Esophagus muscularis mucosa (tissue), 4 donors: ENCODE measurements around the gene TAC4. TPM values are rescaled to one million over a fixed set of nuclear protein-coding genes. Genes with fewer than 3 reads are reported as not detected.

ENCODE experiments used
- DNase-seq: peaks from one replicate; pipeline ENCODE4 v3.0.0-alpha.2; 2017; ENCODE audit errors: extremely low spot score
- H3K27ac ChIP-seq, 4 donors: fragments of 200-600 bp; sonication (generic); replicated peaks in 1 of 4; 1 replicate in 3 of 4; 2 replicates in 1 of 4; pipeline ENCODE4 v1.5.1; 2016 to 2019; ENCODE audit warnings: mild to moderate bottlenecking in 1 of 4
- H3K27me3 ChIP-seq, 4 donors: fragments of 200-600 bp; sonication (generic); one replicate each; pipeline versions ENCODE4 v1.5.1 to v1.6.0; 2016 to 2019
- H3K36me3 ChIP-seq, 4 donors: fragments of 200-600 bp; sonication (generic); one replicate each; pipeline ENCODE4 v1.5.1; 2016 to 2019
- H3K4me1 ChIP-seq, 4 donors: fragments of 200-600 bp; sonication (generic); one replicate each; pipeline ENCODE4 v1.5.1; 2016 to 2019
- H3K4me3 ChIP-seq, 4 donors: fragments of 200-600 bp; sonication (generic); 1 replicate in 2 of 4; 2 replicates in 2 of 4; pipeline ENCODE4 v1.5.1; 2016 to 2019; ENCODE audit warnings: mild to moderate bottlenecking in 4 of 4, moderate library complexity in 1 of 4
- H3K9me3 ChIP-seq, 4 donors: fragments of 200-600 bp; sonication (generic); 1 replicate in 3 of 4; 2 replicates in 1 of 4; pipeline ENCODE4 v1.5.1; 2016 to 2019
- EP300 ChIP-seq: sonication (generic); formaldehyde crosslinking; IDR thresholded peaks from one replicate; pipeline ENCODE4 v1.6.1; 2017; ENCODE audit warnings: antibody characterized with exemption
- POLR2A ChIP-seq: fragments of 450-650 bp; IDR thresholded peaks from one replicate; pipeline ENCODE4 v1.6.1; 2017; ENCODE audit warnings: antibody characterized with exemption, moderate library complexity, mild to moderate bottlenecking, low read depth
- POLR2AphosphoS5 ChIP-seq, 2 donors: sonication (generic); formaldehyde crosslinking; IDR thresholded peaks; one replicate each; pipeline ENCODE4 v1.6.1; 2017; ENCODE audit warnings: antibody characterized with exemption in 2 of 2
- WGBS: methylation state at CpG from one replicate; pipeline ENCODE4 v1.1.5; 2018; 5-methylcytosine and 5-hydroxymethylcytosine counted together
- intact Hi-C: fragments of 100-400 bp; cut with DNase I; formaldehyde crosslinking; loops from one replicate; pipeline ENCODE4 v1.15.1; 2023
- total RNA-seq, 4 donors: library from RNA; depleted of rRNA; stranded (reverse); fragments of >200 nt; gene quantifications; one replicate each; pipeline versions ENCODE4 v1.1.0 to v1.2.1, GENCODE V29; 2016
- TF ChIP-seq, protein P1 (sequence below), 3 experiments: fragments of 200-600 bp in 2 of 3; fragments of 450-650 bp in 1 of 3; sonication (generic) in 2 of 3; IDR thresholded peaks; one replicate each; pipeline ENCODE4 v1.5.1; 2017 to 2019; ENCODE audit warnings: antibody characterized with exemption in 3 of 3, mild to moderate bottlenecking in 2 of 3, moderate library complexity in 1 of 3

Gene TAC4
- total RNA-seq, 4 donors from 2014 or later = not detected

DNA sequence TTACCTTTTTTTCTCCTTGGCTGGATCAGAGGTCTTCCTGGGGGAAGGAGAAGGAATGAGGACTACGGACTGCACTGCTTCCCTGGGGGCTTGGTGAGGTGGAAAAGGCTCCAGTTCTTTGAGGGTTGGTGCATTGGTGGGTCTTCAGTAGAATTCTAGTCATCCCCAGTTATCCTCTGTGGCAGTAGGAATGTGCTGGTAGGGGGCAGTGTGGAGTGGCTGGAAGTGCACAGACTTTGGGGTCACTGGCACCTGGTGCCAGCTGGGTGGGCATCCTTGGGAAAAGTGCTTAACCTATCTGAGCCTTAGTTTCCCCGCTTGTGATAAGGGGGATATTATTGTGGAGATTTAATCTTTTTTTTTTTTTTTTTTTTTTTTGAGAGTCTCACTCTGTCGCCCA lies 6.3 kb downstream of the TAC4 start:
- Histone ChIP-seq H3K9me3 (no peaks in the 10 kb centered on the region), H3K36me3 (peaks cover 0 to 24% (median 9%) of the 10 kb centered on the region in 4 donors), H3K27me3 (no peaks in the 10 kb centered on the region), H3K27ac (no peak overlapping the region), H3K4me3 (no peak overlapping the region), H3K4me1 (peaks cover 24 to 62% (median 41%) of the 10 kb centered on the region in 4 donors)
- TF ChIP-seq EP300 (no peak), POLR2AphosphoS5 (IDR thresholded peaks at IDR 0.05) (no peak), POLR2A (no peak)
- TF ChIP-seq, protein P1, sequence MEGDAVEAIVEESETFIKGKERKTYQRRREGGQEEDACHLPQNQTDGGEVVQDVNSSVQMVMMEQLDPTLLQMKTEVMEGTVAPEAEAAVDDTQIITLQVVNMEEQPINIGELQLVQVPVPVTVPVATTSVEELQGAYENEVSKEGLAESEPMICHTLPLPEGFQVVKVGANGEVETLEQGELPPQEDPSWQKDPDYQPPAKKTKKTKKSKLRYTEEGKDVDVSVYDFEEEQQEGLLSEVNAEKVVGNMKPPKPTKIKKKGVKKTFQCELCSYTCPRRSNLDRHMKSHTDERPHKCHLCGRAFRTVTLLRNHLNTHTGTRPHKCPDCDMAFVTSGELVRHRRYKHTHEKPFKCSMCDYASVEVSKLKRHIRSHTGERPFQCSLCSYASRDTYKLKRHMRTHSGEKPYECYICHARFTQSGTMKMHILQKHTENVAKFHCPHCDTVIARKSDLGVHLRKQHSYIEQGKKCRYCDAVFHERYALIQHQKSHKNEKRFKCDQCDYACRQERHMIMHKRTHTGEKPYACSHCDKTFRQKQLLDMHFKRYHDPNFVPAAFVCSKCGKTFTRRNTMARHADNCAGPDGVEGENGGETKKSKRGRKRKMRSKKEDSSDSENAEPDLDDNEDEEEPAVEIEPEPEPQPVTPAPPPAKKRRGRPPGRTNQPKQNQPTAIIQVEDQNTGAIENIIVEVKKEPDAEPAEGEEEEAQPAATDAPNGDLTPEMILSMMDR (IDR thresholded peaks at IDR 0.05) = no peak
- 96% methylated on average over 3 of the region's 3 CpGs for WGBS
- intact Hi-C loops = no loop called here
- DNase-seq = no peak

DNA sequence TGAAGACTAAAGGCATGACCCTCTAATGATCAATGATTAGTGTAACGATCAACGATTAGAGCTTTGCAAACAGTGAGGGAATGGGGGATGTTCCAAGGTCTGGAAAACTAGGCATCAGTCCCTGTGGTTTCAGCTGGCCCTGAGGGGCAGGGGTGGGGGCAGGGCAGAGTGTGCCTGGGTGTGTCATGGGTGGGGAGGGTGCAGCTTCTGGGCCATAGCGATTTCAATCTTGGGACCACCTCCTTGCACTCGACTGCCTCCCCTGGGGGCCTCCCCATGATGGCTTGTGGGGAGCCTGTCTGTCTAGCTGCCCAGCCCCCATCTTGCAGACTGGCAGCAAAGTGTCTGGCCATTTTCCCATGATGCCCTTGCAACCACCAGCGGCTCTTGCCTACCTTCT lies 8.4 kb downstream of the TAC4 start:
- Histone ChIP-seq H3K27me3 (no peaks in the 10 kb centered on the region), H3K4me1 (peaks cover 25 to 50% (median 33%) of the 10 kb centered on the region in 4 donors), H3K36me3 (peaks cover 0 to 30% (median 17%) of the 10 kb centered on the region in 4 donors), H3K27ac (no peak overlapping the region), H3K9me3 (no peaks in the 10 kb centered on the region), H3K4me3 (no peak overlapping the region)
- TF ChIP-seq, protein P1 (IDR thresholded peaks at IDR 0.05) = no peak
- TF ChIP-seq POLR2AphosphoS5 (IDR thresholded peaks at IDR 0.05) = no peak
- TF ChIP-seq POLR2A = no peak
- TF ChIP-seq EP300 = no peak
- 78% methylated on average over 5 of the region's 5 CpGs for WGBS
- intact Hi-C loops = no loop called here
- DNase-seq = no peak

DNA sequence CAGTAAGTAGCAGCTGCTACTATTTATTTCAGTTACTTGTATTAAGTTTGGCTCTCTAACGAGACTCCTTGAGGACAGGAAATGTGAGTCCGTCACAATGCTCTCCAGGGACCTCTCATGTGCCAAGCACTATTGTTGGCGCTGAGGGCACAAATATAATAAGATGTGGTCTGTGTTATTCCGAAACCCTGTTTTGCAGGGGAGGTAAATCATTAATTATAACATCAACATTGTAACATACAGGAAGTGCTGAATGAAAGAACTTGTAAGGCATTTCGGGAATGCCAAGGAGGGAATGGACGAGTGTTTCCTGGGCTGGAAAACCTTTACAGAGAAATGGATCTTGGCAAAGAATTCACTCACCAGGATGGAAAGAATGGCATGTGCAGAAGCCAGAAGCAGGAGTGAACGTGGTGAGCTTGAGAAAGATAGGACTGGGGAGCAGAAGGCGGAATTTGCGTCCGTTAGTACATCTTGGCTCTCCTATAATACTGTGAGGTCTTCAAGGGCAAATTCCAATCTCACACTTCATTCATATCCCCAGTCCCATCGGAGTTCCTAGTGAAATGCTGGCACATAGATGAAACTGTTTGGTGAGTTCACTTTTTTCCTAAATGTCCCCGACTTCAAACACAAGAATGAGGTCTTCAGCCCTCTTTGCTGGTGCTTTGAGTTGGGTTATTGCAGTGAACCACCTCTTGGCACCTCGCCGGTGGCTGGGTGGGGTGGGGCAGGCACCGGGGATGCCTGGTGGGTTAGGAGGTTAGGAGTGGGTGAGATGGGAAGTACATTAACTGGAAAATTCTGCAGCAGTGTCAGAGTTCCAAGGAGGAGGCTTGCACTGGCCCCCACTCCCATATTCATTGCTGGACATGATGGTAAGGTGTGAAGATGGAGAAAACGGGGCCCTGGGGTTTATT lies 11.5 kb downstream of the TAC4 start:
- peaks cover 5 to 59% (median 30%) of the 10 kb centered on the region in 4 donors for H3K36me3 ChIP-seq
- WGBS = 60% methylated on average over 16 of the region's 16 CpGs
- DNase-seq = no peak
- H3K4me3 ChIP-seq = no peak overlapping the region
- no peaks in the 10 kb centered on the region for H3K9me3 ChIP-seq
- H3K4me1 ChIP-seq = peaks cover 21 to 40% (median 27%) of the 10 kb centered on the region in 4 donors
- H3K27ac ChIP-seq = peak overlapping the region in 3 of 4 donors; percentile 7 to 29 (median 26)
- intact Hi-C loops = no loop called here
- TF ChIP-seq POLR2A = no peak
- H3K27me3 ChIP-seq = no peaks in the 10 kb centered on the region

DNA sequence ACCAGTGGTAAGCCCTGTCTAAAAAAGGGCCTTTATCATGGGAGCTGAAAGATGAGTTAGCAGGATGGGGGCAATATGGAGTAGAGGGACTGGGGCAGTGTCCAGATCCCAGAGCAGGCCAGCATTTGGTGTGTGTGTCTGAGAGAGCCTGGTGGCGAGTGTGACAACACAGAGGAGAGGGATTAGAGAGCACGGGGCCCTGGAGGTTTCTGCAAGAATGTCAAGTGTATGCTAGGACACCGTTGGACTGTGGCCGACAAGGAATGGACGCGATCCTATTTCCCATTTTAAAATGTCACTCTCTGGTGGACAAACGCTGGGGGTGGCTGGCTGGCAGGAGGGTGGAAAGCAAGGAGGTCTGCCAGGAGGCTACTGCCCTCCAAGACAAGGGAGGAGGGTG lies 12.4 kb downstream of the TAC4 start:
- no peak for TF ChIP-seq POLR2A
- TF ChIP-seq, protein P1 (IDR thresholded peaks at IDR 0.05) = no peak
- no peak for TF ChIP-seq EP300
- no peak for TF ChIP-seq POLR2AphosphoS5 (IDR thresholded peaks at IDR 0.05)
- intact Hi-C loops = no loop called here
- no peak overlapping the region for H3K4me3 ChIP-seq
- DNase-seq = no peak
- H3K9me3 ChIP-seq = no peaks in the 10 kb centered on the region
- peaks cover 5 to 64% (median 31%) of the 10 kb centered on the region in 4 donors for H3K36me3 ChIP-seq
- H3K27ac ChIP-seq = peak overlapping the region in 1 of 4 donors; percentile 7
- 91% methylated on average over 7 of the region's 7 CpGs for WGBS
- no peaks in the 10 kb centered on the region for H3K27me3 ChIP-seq
- peaks cover 28 to 48% (median 29%) of the 10 kb centered on the region in 4 donors for H3K4me1 ChIP-seq

DNA sequence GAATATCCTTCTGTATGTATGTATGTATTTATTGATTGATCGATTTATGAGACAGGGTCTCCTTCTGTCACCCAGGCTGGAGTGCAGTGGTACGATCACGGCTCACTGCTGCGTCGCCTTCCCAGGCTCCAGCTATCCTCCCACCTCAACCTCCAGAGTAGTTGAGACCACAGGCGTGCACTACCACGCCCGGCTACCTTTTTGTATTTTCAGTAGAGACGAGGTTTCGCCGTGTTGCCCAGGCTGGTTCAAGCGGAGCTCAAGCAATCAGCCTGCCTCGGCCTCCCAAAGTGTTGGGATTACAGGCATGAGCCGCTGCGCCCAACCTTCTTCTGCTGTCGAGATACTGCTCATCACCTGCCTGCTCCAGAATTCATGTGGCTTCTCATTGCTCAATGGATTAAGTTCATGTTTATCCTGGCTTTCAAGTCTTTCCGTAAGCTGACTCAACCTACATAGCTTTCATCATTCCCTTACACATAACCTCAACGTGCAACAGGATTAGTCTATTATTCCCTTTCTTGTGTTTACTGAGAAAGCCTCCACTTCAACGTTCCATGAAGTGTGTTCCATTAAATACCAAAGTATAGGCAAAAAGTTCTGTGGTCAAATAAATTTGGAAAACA lies 13.6 kb downstream of the TAC4 start:
- Histone ChIP-seq H3K4me3 (no peak overlapping the region), H3K4me1 (peaks cover 25 to 50% (median 35%) of the 10 kb centered on the region in 4 donors), H3K9me3 (no peaks in the 10 kb centered on the region), H3K36me3 (peaks cover 5 to 73% (median 31%) of the 10 kb centered on the region in 4 donors), H3K27ac (no peak overlapping the region), H3K27me3 (no peaks in the 10 kb centered on the region)
- DNase-seq = no peak
- TF ChIP-seq EP300 (no peak), POLR2AphosphoS5 (IDR thresholded peaks at IDR 0.05) (no peak), POLR2A (no peak)
- TF ChIP-seq, protein P1 (IDR thresholded peaks at IDR 0.05) = no peak
- 96% methylated on average over 19 of the region's 19 CpGs for WGBS
- intact Hi-C loops = no loop called here
